H1 (cell line): ENCODE data around the gene ZNF391. TPM values are rescaled to one million over a fixed set of nuclear protein-coding genes. Genes with fewer than 3 reads are reported as not detected.
A peak's percentile ranks its signal among the peaks of the same experiment; 100 is the strongest.
"Not testable (repeated sequence)": the region's sequence is repeated elsewhere in the genome, so short reads cannot be mapped to it uniquely, and the experiment has no call there.

Source experiments
- CTCF ChIA-PET: fragments of 300-600 bp; sonication (Branson Sonifier 250); formaldehyde crosslinking; loops from one replicate; lab custom pipeline; 2021; ENCODE audit not compliant: partially characterized antibody; lab: Charles Lee
- POLR2A ChIA-PET: fragments of 300-600 bp; sonication (Branson Sonifier 250); formaldehyde crosslinking; loops from one replicate; lab custom pipeline; 2021; ENCODE audit warnings: inconsistent platforms; ENCODE audit not compliant: partially characterized antibody; lab: Charles Lee
- DNase-seq, 2 experiments: peaks; one replicate each; pipeline versions ENCODE4 v3.0.0 to v3.0.0-alpha.2; 2010 to 2022; ENCODE audit warnings: low spot score in 2 of 2, low read depth in 1 of 2, mixed read lengths in 1 of 2
- FAIRE-seq: peaks from 2 replicates; lab custom pipeline; 2011; peaks lifted over from hg19 to GRCh38; lab: Jason Lieb, UNC
- H2AFZ ChIP-seq: 2 replicates; pipeline ENCODE4 v1.8.1; 2012; ENCODE audit warnings: low read length, inconsistent platforms
- H2AK5ac ChIP-seq: 2 replicates; pipeline ENCODE4 v1.6.1; 2013; ENCODE audit warnings: low read depth, low read length
- H2BK120ac ChIP-seq: replicated peaks from 2 replicates; pipeline ENCODE3; 2013; ENCODE audit warnings: low read depth, low read length, inconsistent platforms
- H2BK12ac ChIP-seq: 2 replicates; pipeline ENCODE4 v1.6.1; 2013; ENCODE audit warnings: low read depth, low read length
- H2BK15ac ChIP-seq: 2 replicates; pipeline ENCODE4 v1.6.1; 2013; ENCODE audit warnings: low read length
- H2BK20ac ChIP-seq: 2 replicates; pipeline ENCODE4 v1.6.1; 2013; ENCODE audit warnings: low read length
- H2BK5ac ChIP-seq: 2 replicates; pipeline ENCODE4 v1.6.1; 2013; ENCODE audit warnings: low read depth, low read length
- H3K14ac ChIP-seq: 2 replicates; pipeline ENCODE4 v1.6.1; 2013; ENCODE audit warnings: inconsistent platforms; ENCODE audit not compliant: insufficient read length
- H3K18ac ChIP-seq: 2 replicates; pipeline ENCODE4 v1.6.1; 2013; ENCODE audit warnings: low read length; ENCODE audit errors: extremely low read depth
- H3K23ac ChIP-seq: 2 replicates; pipeline ENCODE4 v1.6.1; 2013; ENCODE audit warnings: inconsistent platforms; ENCODE audit not compliant: insufficient read length
- H3K23me2 ChIP-seq: 2 replicates; pipeline ENCODE4 v1.6.1; 2013; ENCODE audit warnings: low read depth, low read length
- H3K27ac ChIP-seq: 2 replicates; pipeline ENCODE4 v1.6.1; 2011; ENCODE audit warnings: low read depth, low read length, inconsistent platforms
- H3K27me3 ChIP-seq, 4 experiments: replicated peaks in 1 of 4; 1 replicate in 1 of 4; 2 replicates in 3 of 4; pipeline versions ENCODE4 v1.6.1 to v1.8.1; 2011 to 2013; ENCODE audit warnings: low read length in 3 of 4, mild to moderate bottlenecking in 3 of 4, inconsistent platforms in 2 of 4, mixed read lengths in 2 of 4, moderate library complexity in 1 of 4; ENCODE audit not compliant: control insufficient read depth in 3 of 4, insufficient read depth in 3 of 4; ENCODE audit errors: extremely low read depth in 1 of 4
- H3K36me3 ChIP-seq, 4 experiments: 2 replicates each; pipeline versions ENCODE4 v1.6.1 to v1.8.1; 2011 to 2013; ENCODE audit warnings: mild to moderate bottlenecking in 4 of 4, low read length in 3 of 4, moderate library complexity in 2 of 4, control low read depth in 1 of 4, inconsistent platforms in 1 of 4; ENCODE audit not compliant: insufficient read depth in 4 of 4, control insufficient read depth in 2 of 4
- H3K4ac ChIP-seq: replicated peaks from 2 replicates; pipeline ENCODE3; 2013; ENCODE audit warnings: low read length, low read depth, mixed read lengths, inconsistent platforms; ENCODE audit not compliant: insufficient read length
- H3K4me1 ChIP-seq, 4 experiments: replicated peaks in 1 of 4; 1 replicate in 1 of 4; 2 replicates in 3 of 4; pipeline versions ENCODE4 v1.6.1 to v1.8.1; 2011 to 2013; ENCODE audit warnings: low read length in 3 of 4, inconsistent platforms in 2 of 4, mixed read lengths in 1 of 4; ENCODE audit not compliant: insufficient read depth in 4 of 4, control insufficient read depth in 3 of 4
- H3K4me2 ChIP-seq, 2 experiments: 2 replicates each; pipeline versions ENCODE4 v1.6.1 to v1.8.1; 2011 to 2013; ENCODE audit warnings: low read depth in 2 of 2, low read length in 2 of 2, control low read depth in 1 of 2, inconsistent platforms in 1 of 2, mild to moderate bottlenecking in 1 of 2; ENCODE audit not compliant: insufficient read depth in 1 of 2
- H3K4me3 ChIP-seq, 4 experiments: fragments of 200-600, 300-600 bp in 1 of 4; sonication (generic), shearing (Covaris generic), sonication (Bioruptor Twin) in 1 of 4; 2 replicates each; pipeline versions ENCODE4 v1.5.1 to v1.8.1; 2011 to 2016; ENCODE audit warnings: low read length in 4 of 4, low read depth in 3 of 4, control low read depth in 2 of 4, inconsistent platforms in 2 of 4, mild to moderate bottlenecking in 2 of 4, mixed read lengths in 1 of 4, moderate library complexity in 1 of 4; ENCODE audit not compliant: insufficient read depth in 2 of 4; ENCODE audit errors: extremely low read depth in 1 of 4
- H3K56ac ChIP-seq: replicated peaks from 2 replicates; pipeline ENCODE3; 2013; ENCODE audit warnings: low read depth, mild to moderate bottlenecking, mixed read lengths, low read length, inconsistent platforms; ENCODE audit not compliant: insufficient read length
- H3K79me1 ChIP-seq: 2 replicates; pipeline ENCODE4 v1.6.1; 2013; ENCODE audit warnings: low read depth, low read length, control low read depth
- H3K79me2 ChIP-seq, 2 experiments: 2 replicates each; pipeline versions ENCODE4 v1.6.1 to v1.8.1; 2012 to 2013; ENCODE audit warnings: low read length in 2 of 2, mild to moderate bottlenecking in 2 of 2, inconsistent platforms in 1 of 2; ENCODE audit not compliant: insufficient read depth in 2 of 2, control insufficient read depth in 1 of 2
- H3K9ac ChIP-seq, 4 experiments: replicated peaks in 1 of 4; 1 replicate in 1 of 4; 2 replicates in 3 of 4; pipeline versions ENCODE4 v1.6.1 to v1.8.1; 2011 to 2013; ENCODE audit warnings: low read depth in 3 of 4, low read length in 3 of 4, control low read depth in 2 of 4, mild to moderate bottlenecking in 2 of 4, moderate library complexity in 2 of 4, inconsistent platforms in 1 of 4; ENCODE audit errors: extremely low read depth in 1 of 4
- H3K9me3 ChIP-seq, 2 experiments: 2 replicates each; pipeline versions ENCODE4 v1.6.1 to v1.8.1; 2012 to 2013; ENCODE audit warnings: mild to moderate bottlenecking in 2 of 2, moderate library complexity in 2 of 2, control low read depth in 1 of 2, inconsistent platforms in 1 of 2, low read depth in 1 of 2, low read length in 1 of 2, mixed read lengths in 1 of 2; ENCODE audit not compliant: insufficient read depth in 2 of 2
- H4K20me1 ChIP-seq, 2 experiments: replicated peaks in 1 of 2; 2 replicates each; pipeline versions ENCODE3 to v1.8.1; 2011 to 2013; ENCODE audit warnings: inconsistent platforms in 2 of 2, low read length in 2 of 2, mild to moderate bottlenecking in 1 of 2; ENCODE audit not compliant: insufficient read depth in 2 of 2, control insufficient read depth in 1 of 2
- H4K5ac ChIP-seq: 2 replicates; pipeline ENCODE4 v1.6.1; 2013; ENCODE audit warnings: low read length, low read depth, mixed read lengths, inconsistent platforms; ENCODE audit not compliant: insufficient read length
- H4K8ac ChIP-seq: 2 replicates; pipeline ENCODE4 v1.8.0; 2013; ENCODE audit warnings: mild to moderate bottlenecking, moderate library complexity, low read length, inconsistent platforms; ENCODE audit not compliant: insufficient read depth; ENCODE audit errors: extremely low read depth
- H4K91ac ChIP-seq: replicated peaks from 2 replicates; pipeline ENCODE3; 2013; ENCODE audit warnings: low read length, mixed read lengths, inconsistent platforms; ENCODE audit not compliant: insufficient read length
- WGBS, 2 experiments: shearing (Covaris generic) in 1 of 2; methylation state at CpG; one replicate each; pipeline versions ENCODE4 v1.1.6 to v1.1.7; 2013 to 2015; ENCODE audit warnings: low lambda C conversion rate in 2 of 2, mixed read lengths in 2 of 2, inconsistent platforms in 1 of 2, low coverage in 1 of 2, missing lambda C conversion rate in 1 of 2; ENCODE audit not compliant: insufficient replicate concordance in 2 of 2, insufficient coverage in 1 of 2, insufficient read length in 1 of 2; ENCODE audit errors: extremely low coverage in 1 of 2, missing lambda C conversion rate in 1 of 2; 5-methylcytosine and 5-hydroxymethylcytosine counted together
- polyA plus RNA-seq, 7 experiments: library from polyadenylated mRNA; depleted of rRNA in 3 of 7; stranded (reverse) in 5 of 7; unstranded in 2 of 7; fragments of >200 nt in 5 of 7; fragments of 200-250 nt in 2 of 7; gene quantifications; 1 replicate in 5 of 7; 2 replicates in 1 of 7; 4 replicates in 1 of 7; pipeline versions ENCODE4 v1.2.1 to v1.2.3, GENCODE V29; 2011 to 2013; ENCODE audit warnings: missing spikeins in 2 of 7, mixed read lengths in 2 of 7
- total RNA-seq: library from RNA; stranded (reverse); fragmentation: NEBNext Ultra II Directional; extraction: Animal tissue kit (Norgen Biotek cat#: 25700); gene quantifications from 2 replicates; pipeline ENCODE4 v1.2.1, GENCODE V29; 2021

ZNF391 gene
- total and polyA plus RNA-seq, 2 of the 8 experiments (the other 6 are each of a cell fraction or from before 2014, with no cell fraction given) = 4.8 to 13.0 TPM

DNA sequence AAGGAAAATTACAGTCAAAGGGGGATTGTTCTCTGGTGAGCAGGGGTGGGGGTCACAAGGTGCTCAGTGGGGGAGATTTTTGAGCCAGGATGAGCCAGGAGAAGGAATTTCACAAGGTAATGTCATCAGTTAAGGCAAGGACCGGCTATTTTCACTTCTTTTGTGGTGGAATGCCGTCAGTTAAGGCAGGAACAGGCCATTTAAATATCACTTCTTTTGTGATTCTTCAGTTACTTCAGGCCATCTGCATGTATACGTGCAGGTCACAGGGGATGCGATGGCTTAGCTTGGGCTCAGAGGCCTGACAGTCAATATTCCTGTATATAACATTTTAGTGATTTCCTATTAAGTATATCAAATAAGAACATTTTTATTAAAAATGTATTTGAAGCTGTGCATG lies 10.2 kb upstream of the ZNF391 start:
- not testable (repeated sequence) for H4K20me1 ChIP-seq, H3K18ac ChIP-seq, H3K4me2 ChIP-seq, H3K23ac ChIP-seq, H3K56ac ChIP-seq, H2BK15ac ChIP-seq, H2BK5ac ChIP-seq, H3K79me2 ChIP-seq, H2BK12ac ChIP-seq, H3K79me1 ChIP-seq, H3K14ac ChIP-seq, H3K27ac ChIP-seq, H4K8ac ChIP-seq, H2AK5ac ChIP-seq, H3K4ac ChIP-seq, H3K27me3 ChIP-seq, H4K5ac ChIP-seq, H3K36me3 ChIP-seq, H2AFZ ChIP-seq, H3K23me2 ChIP-seq, H3K4me1 ChIP-seq, H4K91ac ChIP-seq, FAIRE-seq, H3K4me3 ChIP-seq, DNase-seq, H3K9ac ChIP-seq, H2BK20ac ChIP-seq
- ChIA-PET POLR2A (interaction anchor here (0.7 kb wide), 1 partner anchor 10 kb away, joined by 3 read pairs; the partner anchor contains the start of gene ZNF391), CTCF (interaction anchor here (0.6 to 0.7 kb wide), 3 partner anchors 8 to 167 kb away, joined by 3 read pairs; no protein-coding TSS in a partner anchor)
- WGBS, 2 experiments = 23% methylated on average over 4 of the region's 4 CpGs; no CpG with 5 or more reads in 1 of the 2 experiments
- Histone ChIP-seq H2BK120ac (peak overlapping the region; percentile 90), H3K9me3 (peaks cover 4 to 13% of the 10 kb centered on the region in 2 experiments; a peak in 2 of 4 replicates)

DNA sequence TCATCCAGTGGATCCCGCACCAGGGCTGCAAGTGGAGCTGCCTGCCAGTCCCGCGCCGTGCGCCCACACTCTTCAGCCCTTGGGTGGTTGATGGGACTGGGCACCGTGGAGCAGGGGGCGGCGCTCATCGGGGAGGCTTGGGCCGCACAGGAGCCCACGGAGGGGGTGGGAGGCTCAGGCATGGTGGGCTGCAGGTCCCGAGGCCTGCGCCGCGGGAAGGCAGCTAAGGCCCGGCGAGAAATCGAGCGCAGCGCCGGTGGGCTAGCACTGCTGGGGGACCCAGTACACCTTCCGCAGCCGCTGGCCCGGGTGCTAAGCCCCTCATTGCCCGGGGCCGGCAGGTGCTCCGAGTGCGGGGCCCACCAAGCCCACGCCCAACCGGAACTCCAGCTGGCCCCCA lies 7.6 kb upstream of the ZNF391 start:
- H4K91ac ChIP-seq, H3K9ac ChIP-seq, H3K4me1 ChIP-seq, H3K14ac ChIP-seq, H2BK20ac ChIP-seq, H4K8ac ChIP-seq, H3K4me2 ChIP-seq, H3K79me1 ChIP-seq, H3K23me2 ChIP-seq, DNase-seq, H3K4ac ChIP-seq, H2AK5ac ChIP-seq, H3K27ac ChIP-seq, H4K20me1 ChIP-seq, H3K56ac ChIP-seq, H4K5ac ChIP-seq, H3K27me3 ChIP-seq, H2BK120ac ChIP-seq, H3K4me3 ChIP-seq, H2AFZ ChIP-seq, H3K79me2 ChIP-seq, CTCF ChIA-PET, H3K18ac ChIP-seq, H2BK15ac ChIP-seq, FAIRE-seq, H2BK12ac ChIP-seq, H3K36me3 ChIP-seq, H2BK5ac ChIP-seq, H3K23ac ChIP-seq: not testable (repeated sequence)
- WGBS, 2 experiments = 89% methylated on average over 18 of the region's 30 CpGs; no CpG with 5 or more reads in 1 of the 2 experiments
- POLR2A ChIA-PET = interaction anchor here (1.4 kb wide), 1 partner anchor 8 kb away, joined by 5 read pairs; the partner anchor contains the start of gene ZNF391
- H3K9me3 ChIP-seq = peaks cover 6 to 13% of the 10 kb centered on the region in 2 experiments; a peak in 2 of 4 replicates
